GM12878 (cell line): ENCODE data around the gene GRM1. TPM values are rescaled to one million over a fixed set of nuclear protein-coding genes. Genes with fewer than 3 reads are reported as not detected.

Source experiments
- ATAC-seq: fragments of 200-7000 bp; cut with Tn5 transposase; 3 replicates; pipeline ENCODE4 v1.9.1; 2020; ENCODE audit warnings: mild to moderate bottlenecking, moderate library complexity
- BruUV-seq: library from RNA; stranded (reverse); fragments of 400-500 nt; replicated peaks from 2 replicates; lab custom pipeline; 2021; lab: Mats Ljungman, UMichigan
- CTCF ChIA-PET: fragments of 300-600 bp; sonication (Branson Sonifier 250); formaldehyde crosslinking; extraction: SDS; loops from one replicate; lab custom pipeline; 2021; ENCODE audit warnings: inconsistent platforms; lab: Yijun Ruan, JAX
- POLR2A ChIA-PET: fragments of 350-600 bp; formaldehyde crosslinking; extraction: SDS; loops from one replicate; lab custom pipeline; 2021; ENCODE audit warnings: inconsistent platforms; lab: Charles Lee
- RAD21 ChIA-PET: fragments of 300-600 bp; sonication (Branson Sonifier 250); formaldehyde crosslinking; loops from one replicate; lab custom pipeline; 2023; ENCODE audit warnings: antibody characterized with exemption; ENCODE audit not compliant: unreplicated experiment; lab: Charles Lee
- SMC1A ChIA-PET: fragments of 300-600 bp; sonication (Branson Sonifier 250); formaldehyde crosslinking; loops from one replicate; lab custom pipeline; 2023; ENCODE audit not compliant: unreplicated experiment, uncharacterized antibody; lab: Charles Lee
- DNase-seq: peaks from one replicate; pipeline ENCODE4 v3.0.0-alpha.2; 2011; ENCODE audit warnings: low read depth, low spot score
- FAIRE-seq: peaks from 3 replicates; lab custom pipeline; 2011; peaks lifted over from hg19 to GRCh38; lab: Jason Lieb, UNC
- H2AFZ ChIP-seq: 2 replicates; pipeline ENCODE4 v1.6.0; 2011; ENCODE audit warnings: low read depth, low read length, control low read depth; ENCODE audit not compliant: control insufficient read depth
- H3K27ac ChIP-seq: 2 replicates; pipeline ENCODE4 v1.5.1; 2011; ENCODE audit warnings: control low read depth; ENCODE audit not compliant: control insufficient read depth, insufficient read depth
- H3K27me3 ChIP-seq, 2 experiments: replicated peaks in 1 of 2; 2 replicates each; pipeline versions ENCODE4 v1.6.0 to v1.6.1; 2011; ENCODE audit warnings: low read length in 1 of 2; ENCODE audit not compliant: control insufficient read depth in 2 of 2, insufficient read depth in 2 of 2
- H3K36me3 ChIP-seq, 2 experiments: 2 replicates each; pipeline ENCODE4 v1.5.1; 2011; ENCODE audit warnings: low read length in 1 of 2; ENCODE audit not compliant: control insufficient read depth in 2 of 2, insufficient read depth in 2 of 2
- H3K4me1 ChIP-seq: 2 replicates; pipeline ENCODE4 v1.6.1; 2011; ENCODE audit warnings: mild to moderate bottlenecking, low read length, moderate library complexity, mixed read lengths; ENCODE audit not compliant: control insufficient read depth, insufficient read depth
- H3K4me2 ChIP-seq: 2 replicates; pipeline ENCODE4 v1.6.0; 2011; ENCODE audit warnings: control low read depth; ENCODE audit not compliant: control insufficient read depth, insufficient read depth
- H3K4me3 ChIP-seq: fragments of 200-600 bp; sonication (generic); 2 replicates; pipeline ENCODE4 v1.5.1; 2016
- H3K79me2 ChIP-seq: 2 replicates; pipeline ENCODE4 v1.6.0; 2011; ENCODE audit warnings: low read length; ENCODE audit not compliant: control insufficient read depth, insufficient read depth
- H3K9ac ChIP-seq: 2 replicates; pipeline ENCODE4 v1.8.0; 2011; ENCODE audit warnings: low read length, control low read depth, mixed read lengths; ENCODE audit not compliant: control insufficient read depth, insufficient read depth
- H3K9me3 ChIP-seq: replicated peaks from 3 replicates; pipeline ENCODE4 v1.5.1; 2011; ENCODE audit warnings: mild to moderate bottlenecking, low read length; ENCODE audit not compliant: control insufficient read depth, insufficient read depth
- H4K20me1 ChIP-seq: 2 replicates; pipeline ENCODE4 v1.6.0; 2011; ENCODE audit not compliant: control insufficient read depth, insufficient read depth
- ATF3 ChIP-seq: IDR thresholded peaks from 2 replicates; pipeline ENCODE4 v1.6.1; 2011; ENCODE audit warnings: low read depth, mild to moderate bottlenecking, low read length, moderate library complexity, borderline replicate concordance; ENCODE audit errors: extremely low read depth
- BACH1 ChIP-seq: fragments of 450-650 bp; IDR thresholded peaks from 2 replicates; pipeline ENCODE4 v1.6.1; 2017; ENCODE audit warnings: mild to moderate bottlenecking, borderline replicate concordance
- CHD4 ChIP-seq: fragments of 200-600 bp; sonication (generic); IDR thresholded peaks from 2 replicates; pipeline ENCODE4 v1.6.1; 2016; ENCODE audit warnings: mild to moderate bottlenecking
- GATAD2B ChIP-seq: fragments of 450-650 bp; conservative IDR thresholded peaks from 2 replicates; pipeline ENCODE4 v1.6.1; 2017; ENCODE audit warnings: low read depth, mild to moderate bottlenecking, moderate library complexity
- HDAC2 ChIP-seq: fragments of 200-600 bp; sonication (generic); IDR thresholded peaks from 2 replicates; pipeline ENCODE4 v1.6.1; 2017
- MLLT1 ChIP-seq: fragments of 450-650 bp; IDR thresholded peaks from 2 replicates; pipeline ENCODE4 v1.6.1; 2016; ENCODE audit warnings: mild to moderate bottlenecking
- MTA2 ChIP-seq: fragments of 450-650 bp; IDR thresholded peaks from 2 replicates; pipeline ENCODE4 v1.6.1; 2016; ENCODE audit warnings: low read depth, mild to moderate bottlenecking, moderate library complexity
- POLR2A ChIP-seq: IDR thresholded peaks from 2 replicates; pipeline ENCODE4 v1.6.1; 2011; ENCODE audit warnings: low read depth, mild to moderate bottlenecking, low read length
- RAD21 ChIP-seq: IDR thresholded peaks from 2 replicates; pipeline ENCODE4 v1.6.1; 2011; ENCODE audit warnings: mild to moderate bottlenecking, low read depth, low read length, moderate library complexity; ENCODE audit not compliant: insufficient read depth
- RFX5 ChIP-seq: IDR thresholded peaks from 2 replicates; pipeline ENCODE4 v1.6.1; 2011; ENCODE audit warnings: low read depth, low read length, improper control_type of control experiment
- SPI1 ChIP-seq: IDR thresholded peaks from 2 replicates; pipeline ENCODE4 v1.6.1; 2011; ENCODE audit warnings: low read depth, mild to moderate bottlenecking, low read length, moderate library complexity, borderline replicate concordance; ENCODE audit not compliant: insufficient read depth
- SUZ12 ChIP-seq: fragments of 200-600 bp; sonication (generic); IDR thresholded peaks from one replicate; pipeline ENCODE4 v1.6.1; 2018; ENCODE audit warnings: antibody characterized with exemption, mild to moderate bottlenecking; ENCODE audit not compliant: unreplicated experiment
- WGBS: methylation state at CpG from one replicate; pipeline ENCODE4 v1.1.6; 2016; ENCODE audit warnings: low lambda C conversion rate; ENCODE audit not compliant: insufficient replicate concordance, insufficient coverage; ENCODE audit errors: missing lambda C conversion rate; 5-methylcytosine and 5-hydroxymethylcytosine counted together
- in situ Hi-C: fragments of 300-500 bp; cut with MboI; formaldehyde crosslinking; loops from 9 replicates; pipeline ENCODE4 v1.14.3; 2018; ENCODE audit warnings: mixed read lengths
- intact Hi-C: fragments of 100-400 bp; cut with micrococcal nuclease; formaldehyde crosslinking; loops from one replicate; pipeline ENCODE4 v1.14.2; 2022; ENCODE audit not compliant: unreplicated experiment
- polyA plus RNA-seq, 11 experiments: library from polyadenylated mRNA; depleted of rRNA in 4 of 11; unstranded in 6 of 11; stranded (reverse) in 5 of 11; fragments of >200 nt; fragmentation: Nextera tagmentation in 4 of 11; fragmentation: Illumina TruSeq in 1 of 11; extraction: Ambion mirVana in 4 of 11; extraction: Trizol in 1 of 11; gene quantifications; 1 replicate in 1 of 11; 2 replicates in 10 of 11; pipeline versions ENCODE4 v1.2.1 to v1.2.3, GENCODE V29; 2011 to 2016; ENCODE audit warnings: inconsistent platforms in 2 of 11, missing spikeins in 2 of 11, low read depth in 1 of 11
- total RNA-seq, 4 experiments: library from RNA; depleted of rRNA in 3 of 4; stranded (reverse); fragments of >200 nt in 3 of 4; fragmentation: Illumina TruSeq in 1 of 4; extraction: Trizol in 1 of 4; gene quantifications; 2 replicates each; pipeline versions ENCODE4 v1.2.1 to v1.2.3, GENCODE V29; 2013 to 2021
- TF ChIP-seq, protein P1 (sequence below): fragments of 450-650 bp; IDR thresholded peaks from 2 replicates; pipeline ENCODE4 v1.6.1; 2016; ENCODE audit warnings: mild to moderate bottlenecking, moderate library complexity, borderline replicate concordance
- TF ChIP-seq, protein P2 (sequence below): fragments of 150-350 bp; IDR thresholded peaks from 2 replicates; pipeline ENCODE4 v1.6.1; 2014; ENCODE audit warnings: mild to moderate bottlenecking, low read depth, low read length

Gene GRM1
- total and polyA plus RNA-seq, 10 of the 15 experiments (the other 5 are each of a cell fraction or from before 2014, with no cell fraction given): 0.04 TPM; not detected in 9

- TF ChIP-seq MTA2: no peak
- TF ChIP-seq BACH1: no peak
- TF ChIP-seq CHD4: no peak
- no peak for TF ChIP-seq SPI1
- TF ChIP-seq POLR2A: no peak
These were observed 141.0 kb downstream of the GRM1 start (continued) for GRCh38 chr6:146169872-146170271.

DNA sequence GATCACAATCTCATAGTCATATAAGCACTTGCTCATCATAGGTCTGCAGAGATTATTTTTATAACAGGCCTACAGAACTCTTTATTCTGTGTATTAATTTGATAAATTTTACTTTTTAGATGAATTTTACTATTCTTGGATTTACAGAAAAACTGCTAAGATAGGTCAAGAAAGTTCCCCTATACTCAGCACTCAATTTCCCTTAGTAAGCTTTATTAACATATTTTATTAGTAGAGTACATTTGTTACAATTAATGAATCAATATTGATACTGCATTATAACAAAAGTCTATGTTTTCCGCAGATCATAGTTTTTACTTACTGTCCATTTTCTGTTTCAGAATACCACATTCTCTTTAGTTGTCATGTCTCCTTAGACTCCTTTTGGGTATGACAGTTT is 148.9 kb downstream of the GRM1 start:
- no peak for ATAC-seq
- Histone ChIP-seq H3K27me3 (no peaks in the 10 kb centered on the region), H3K36me3 (no peaks in the 10 kb centered on the region), H3K27ac (no peak overlapping the region), H3K79me2 (no peaks in the 10 kb centered on the region), H3K4me1 (no peaks in the 10 kb centered on the region), H3K4me2 (no peak overlapping the region), H3K9me3 (no peaks in the 10 kb centered on the region), H4K20me1 (no peaks in the 10 kb centered on the region), H3K9ac (no peak overlapping the region), H3K4me3 (no peak overlapping the region), H2AFZ (no peak overlapping the region)
- BruUV-seq: no TSS peak
- ChIA-PET POLR2A (no interaction called here), SMC1A (no interaction called here), RAD21 (no interaction called here), CTCF (no interaction called here)
- 89% methylated on average over 1 of the region's 1 CpG for WGBS
- no peak for DNase-seq
- in situ Hi-C loops: no loop called here
- FAIRE-seq: no peak
- intact Hi-C loops: no loop called here
- no peak for TF ChIP-seq ATF3
- TF ChIP-seq, protein P1, sequence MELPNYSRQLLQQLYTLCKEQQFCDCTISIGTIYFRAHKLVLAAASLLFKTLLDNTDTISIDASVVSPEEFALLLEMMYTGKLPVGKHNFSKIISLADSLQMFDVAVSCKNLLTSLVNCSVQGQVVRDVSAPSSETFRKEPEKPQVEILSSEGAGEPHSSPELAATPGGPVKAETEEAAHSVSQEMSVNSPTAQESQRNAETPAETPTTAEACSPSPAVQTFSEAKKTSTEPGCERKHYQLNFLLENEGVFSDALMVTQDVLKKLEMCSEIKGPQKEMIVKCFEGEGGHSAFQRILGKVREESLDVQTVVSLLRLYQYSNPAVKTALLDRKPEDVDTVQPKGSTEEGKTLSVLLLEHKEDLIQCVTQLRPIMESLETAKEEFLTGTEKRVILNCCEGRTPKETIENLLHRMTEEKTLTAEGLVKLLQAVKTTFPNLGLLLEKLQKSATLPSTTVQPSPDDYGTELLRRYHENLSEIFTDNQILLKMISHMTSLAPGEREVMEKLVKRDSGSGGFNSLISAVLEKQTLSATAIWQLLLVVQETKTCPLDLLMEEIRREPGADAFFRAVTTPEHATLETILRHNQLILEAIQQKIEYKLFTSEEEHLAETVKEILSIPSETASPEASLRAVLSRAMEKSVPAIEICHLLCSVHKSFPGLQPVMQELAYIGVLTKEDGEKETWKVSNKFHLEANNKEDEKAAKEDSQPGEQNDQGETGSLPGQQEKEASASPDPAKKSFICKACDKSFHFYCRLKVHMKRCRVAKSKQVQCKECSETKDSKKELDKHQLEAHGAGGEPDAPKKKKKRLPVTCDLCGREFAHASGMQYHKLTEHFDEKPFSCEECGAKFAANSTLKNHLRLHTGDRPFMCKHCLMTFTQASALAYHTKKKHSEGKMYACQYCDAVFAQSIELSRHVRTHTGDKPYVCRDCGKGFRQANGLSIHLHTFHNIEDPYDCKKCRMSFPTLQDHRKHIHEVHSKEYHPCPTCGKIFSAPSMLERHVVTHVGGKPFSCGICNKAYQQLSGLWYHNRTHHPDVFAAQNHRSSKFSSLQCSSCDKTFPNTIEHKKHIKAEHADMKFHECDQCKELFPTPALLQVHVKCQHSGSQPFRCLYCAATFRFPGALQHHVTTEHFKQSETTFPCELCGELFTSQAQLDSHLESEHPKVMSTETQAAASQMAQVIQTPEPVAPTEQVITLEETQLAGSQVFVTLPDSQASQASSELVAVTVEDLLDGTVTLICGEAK: no peak
- no peak for TF ChIP-seq RAD21
- TF ChIP-seq GATAD2B: no peak
- TF ChIP-seq RFX5: no peak
- no peak for TF ChIP-seq HDAC2
- TF ChIP-seq, protein P2, sequence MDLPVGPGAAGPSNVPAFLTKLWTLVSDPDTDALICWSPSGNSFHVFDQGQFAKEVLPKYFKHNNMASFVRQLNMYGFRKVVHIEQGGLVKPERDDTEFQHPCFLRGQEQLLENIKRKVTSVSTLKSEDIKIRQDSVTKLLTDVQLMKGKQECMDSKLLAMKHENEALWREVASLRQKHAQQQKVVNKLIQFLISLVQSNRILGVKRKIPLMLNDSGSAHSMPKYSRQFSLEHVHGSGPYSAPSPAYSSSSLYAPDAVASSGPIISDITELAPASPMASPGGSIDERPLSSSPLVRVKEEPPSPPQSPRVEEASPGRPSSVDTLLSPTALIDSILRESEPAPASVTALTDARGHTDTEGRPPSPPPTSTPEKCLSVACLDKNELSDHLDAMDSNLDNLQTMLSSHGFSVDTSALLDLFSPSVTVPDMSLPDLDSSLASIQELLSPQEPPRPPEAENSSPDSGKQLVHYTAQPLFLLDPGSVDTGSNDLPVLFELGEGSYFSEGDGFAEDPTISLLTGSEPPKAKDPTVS: no peak
- TF ChIP-seq MLLT1: no peak
- TF ChIP-seq SUZ12: no peak
